Astrocyte of the cerebellum (primary cell): ENCODE results near the gene TTC23.

ENCODE experiments used
- DNase-seq: peaks from one replicate; pipeline ENCODE4 v3.0.0-alpha.2; 2011; ENCODE audit warnings: low read depth
- H3K4me3 ChIP-seq: 2 replicates; pipeline ENCODE4 v1.5.1; 2011; ENCODE audit warnings: mild to moderate bottlenecking, low read depth, low read length, moderate library complexity
- CTCF ChIP-seq: IDR thresholded peaks from 2 replicates; pipeline ENCODE4 v1.5.1; 2012; ENCODE audit warnings: low read length, low read depth, moderate library complexity, mild to moderate bottlenecking; ENCODE audit errors: missing control alignments
- in situ Hi-C: cut with HindIII; loops from 2 replicates; pipeline ENCODE4 v1.10.0; 2017; ENCODE audit warnings: low sequenced_read_pairs

TTC23 gene

GRCh38 chr15:99138491-99138982 is 110.8 kb downstream of the TTC23 start:
- no peak for TF ChIP-seq CTCF
- no peak for DNase-seq
- in situ Hi-C loops: no loop called here
- H3K4me3 ChIP-seq: no peak overlapping the region

GRCh38 chr15:99137877-99138276 is 111.5 kb downstream of the TTC23 start:
- H3K4me3 ChIP-seq: no peak overlapping the region
- no peak for TF ChIP-seq CTCF
- DNase-seq: no peak
- in situ Hi-C loops: no loop called here

- TF ChIP-seq CTCF: no peak
- H3K4me3 ChIP-seq: no peak overlapping the region
- DNase-seq: no peak
- in situ Hi-C loops: no loop called here
Measured at GRCh38 chr15:99137111-99137546, 112.3 kb downstream of the TTC23 start.

GRCh38 chr15:99135194-99135593 is 114.2 kb downstream of the TTC23 start:
- no peak overlapping the region for H3K4me3 ChIP-seq
- in situ Hi-C loops: no loop called here
- DNase-seq: no peak
- no peak for TF ChIP-seq CTCF

GRCh38 chr15:99134317-99134821 is 115.0 kb downstream of the TTC23 start:
- no peak for DNase-seq
- TF ChIP-seq CTCF: no peak
- in situ Hi-C loops: no loop called here
- no peak overlapping the region for H3K4me3 ChIP-seq

GRCh38 chr15:99132634-99133287 is 116.6 kb downstream of the TTC23 start:
- no peak for TF ChIP-seq CTCF
- DNase-seq: no peak
- in situ Hi-C loops: no loop called here
- H3K4me3 ChIP-seq: no peak overlapping the region
